GM12874 (cell line): ENCODE data around the gene ALDH5A1.

Source experiments
- CTCF ChIP-seq: IDR thresholded peaks from 2 replicates; pipeline ENCODE4 v1.5.1; 2011; ENCODE audit warnings: low read depth, mild to moderate bottlenecking, control low read depth, low read length, moderate library complexity; ENCODE audit not compliant: insufficient read depth

Gene ALDH5A1

GRCh38 chr6:24497254-24497970, 2.6 kb downstream of the ALDH5A1 start:
- TF ChIP-seq CTCF, result no peak

GRCh38 chr6:24500683-24501082, 5.9 kb downstream of the ALDH5A1 start:
- no peak for TF ChIP-seq CTCF

- no peak for TF ChIP-seq CTCF
Measured at GRCh38 chr6:24501374-24501773, 6.6 kb downstream of the ALDH5A1 start.

- no peak for TF ChIP-seq CTCF
Measured at GRCh38 chr6:24501914-24502313, 7.1 kb downstream of the ALDH5A1 start.

GRCh38 chr6:24504287-24504648, 9.5 kb downstream of the ALDH5A1 start:
- no peak for TF ChIP-seq CTCF

GRCh38 chr6:24504649-24505586, 10.1 kb downstream of the ALDH5A1 start:
- TF ChIP-seq CTCF, result no peak

- TF ChIP-seq CTCF, result no peak
Measured at GRCh38 chr6:24506814-24507520, 12.2 kb downstream of the ALDH5A1 start.
